Loucy (cell line): Measurements from ENCODE around the gene RBSN.
"Not testable (repeated sequence)": the region's sequence is repeated elsewhere in the genome, so short reads cannot be mapped to it uniquely, and the experiment has no call there.

ENCODE experiments used
- H2AFZ ChIP-seq: fragments of 200-600 bp; sonication (generic); 2 replicates; pipeline ENCODE4 v1.6.0; 2016; ENCODE audit warnings: antibody characterized with exemption, mild to moderate bottlenecking, low read length, moderate library complexity
- H3F3A ChIP-seq: fragments of 200-600 bp; 2 replicates; pipeline ENCODE4 v1.6.0; 2016; ENCODE audit warnings: antibody characterized with exemption, low read depth, mild to moderate bottlenecking
- H3K27me3 ChIP-seq: fragments of 200-600 bp; sonication (generic); 2 replicates; pipeline ENCODE4 v1.6.1; 2014; ENCODE audit warnings: low read length, mild to moderate bottlenecking; ENCODE audit not compliant: insufficient read depth, poor library complexity, severe bottlenecking
- H3K36me3 ChIP-seq: fragments of 200-600 bp; sonication (generic); 2 replicates; pipeline ENCODE4 v1.6.1; 2016; ENCODE audit warnings: low read length; ENCODE audit not compliant: insufficient read depth
- H3K4me1 ChIP-seq: fragments of 200-600 bp; sonication (generic); 2 replicates; pipeline ENCODE4 v1.5.1; 2014; ENCODE audit warnings: low read length, mild to moderate bottlenecking; ENCODE audit not compliant: insufficient read depth, poor library complexity, severe bottlenecking
- H3K4me2 ChIP-seq: fragments of 200-600 bp; sonication (generic); 2 replicates; pipeline ENCODE4 v1.6.0; 2014; ENCODE audit warnings: antibody characterized with exemption, low read length, low read depth, mild to moderate bottlenecking; ENCODE audit not compliant: poor library complexity, severe bottlenecking
- H3K4me3 ChIP-seq: fragments of 200-600 bp; sonication (generic); 2 replicates; pipeline ENCODE4 v1.5.1; 2014; ENCODE audit warnings: low read length, mild to moderate bottlenecking, mixed read lengths; ENCODE audit not compliant: poor library complexity, severe bottlenecking
- H3K79me2 ChIP-seq: fragments of 200-600 bp; sonication (generic); 2 replicates; pipeline ENCODE4 v1.6.1; 2014; ENCODE audit warnings: low read length; ENCODE audit not compliant: insufficient read depth
- H3K9ac ChIP-seq: fragments of 200-600 bp; sonication (generic); 2 replicates; pipeline ENCODE4 v1.6.0; 2014; ENCODE audit warnings: mild to moderate bottlenecking, low read depth, low read length, moderate library complexity; ENCODE audit not compliant: poor library complexity, severe bottlenecking
- H3K9me2 ChIP-seq: fragments of 200-600 bp; sonication (generic); replicated peaks from 2 replicates; pipeline ENCODE4 v1.6.1; 2016; ENCODE audit warnings: low read depth, low read length, mixed read lengths
- H3K9me3 ChIP-seq: fragments of 200-600 bp; sonication (generic); 2 replicates; pipeline ENCODE4 v1.6.1; 2014; ENCODE audit warnings: mild to moderate bottlenecking, antibody characterized with exemption, low read length, low read depth; ENCODE audit not compliant: insufficient read depth
- H4K20me1 ChIP-seq: fragments of 200-600 bp; sonication (generic); 2 replicates; pipeline ENCODE4 v1.6.0; 2014; ENCODE audit warnings: antibody characterized with exemption, low read length, mild to moderate bottlenecking; ENCODE audit not compliant: insufficient read depth, poor library complexity, severe bottlenecking
- CTCF ChIP-seq: fragments of 200-600 bp; sonication (generic); conservative IDR thresholded peaks from 2 replicates; pipeline ENCODE4 v1.5.1; 2014; ENCODE audit warnings: mild to moderate bottlenecking, antibody characterized with exemption, low read length
- EZH2phosphoT487 ChIP-seq: fragments of 200-600 bp; IDR thresholded peaks from 2 replicates; pipeline ENCODE4 v1.6.1; 2018; ENCODE audit warnings: antibody characterized with exemption, mild to moderate bottlenecking, moderate library complexity, borderline replicate concordance

Gene RBSN

GRCh38 chr3:15098503-15099363, at the start of gene RBSN:
Gene RBSN (minus strand): TSS chr3:15099148. CDS start chr3:15096120, 3,028 bp downstream.
- H3K36me3 ChIP-seq, result peaks cover 18% of the 10 kb centered on the region; the same call in 1 of the 2 replicates
- H3K4me3 ChIP-seq, result peak within 1 kb of the TSS; percentile 89
- H3K9me3 ChIP-seq, result no peaks in the 10 kb centered on the region
- H3K79me2 ChIP-seq, result peaks cover 19% of the 10 kb centered on the region
- peak within 1 kb of the TSS; percentile 94 for H2AFZ ChIP-seq
- no peaks in the 10 kb centered on the region for H3K9me2 ChIP-seq
- H3F3A ChIP-seq, result no peaks in the 10 kb centered on the region
- H3K27me3 ChIP-seq, result no peaks in the 10 kb centered on the region
- peak within 1 kb of the TSS; percentile 86 for H3K9ac ChIP-seq
- TF ChIP-seq CTCF (no peak), EZH2phosphoT487 (no peak)
- peaks cover 4% of the 10 kb centered on the region for H4K20me1 ChIP-seq
- H3K4me1 ChIP-seq, result peaks cover 12% of the 10 kb centered on the region
- peak within 1 kb of the TSS; percentile 93 for H3K4me2 ChIP-seq

- H3K9me2 ChIP-seq, result no peaks in the 10 kb centered on the region
- H3K36me3 ChIP-seq, result no peaks in the 10 kb centered on the region
- H3K9ac ChIP-seq, result no peak overlapping the region
- H4K20me1 ChIP-seq, result no peaks in the 10 kb centered on the region
- no peaks in the 10 kb centered on the region for H3K79me2 ChIP-seq
- H3K4me1 ChIP-seq, result no peaks in the 10 kb centered on the region
- no peaks in the 10 kb centered on the region for H3F3A ChIP-seq
- peak overlapping the region; percentile 64; the same call in 1 of the 2 replicates for H2AFZ ChIP-seq
- H3K4me2 ChIP-seq, result no peak overlapping the region
- no peaks in the 10 kb centered on the region for H3K27me3 ChIP-seq
- no peak overlapping the region for H3K4me3 ChIP-seq
- TF ChIP-seq CTCF (0 out of 2 replicates have a peak, but pooled peaks have one; percentile 21), EZH2phosphoT487 (no peak)
- H3K9me3 ChIP-seq, result no peaks in the 10 kb centered on the region
Measured at GRCh38 chr3:15148614-15149013, 49.7 kb upstream of the RBSN start.

- H3K9me3 ChIP-seq, H3K9me2 ChIP-seq, H3K27me3 ChIP-seq, H4K20me1 ChIP-seq, H3K4me2 ChIP-seq, H3F3A ChIP-seq, H3K79me2 ChIP-seq, H3K36me3 ChIP-seq, H3K4me1 ChIP-seq, H3K4me3 ChIP-seq, H3K9ac ChIP-seq, H2AFZ ChIP-seq: not testable (repeated sequence)
Measured at GRCh38 chr3:15136885-15137284, 37.9 kb upstream of the RBSN start.

- H3K4me1 ChIP-seq, H3K79me2 ChIP-seq, H3K9me3 ChIP-seq, H3K4me3 ChIP-seq, H4K20me1 ChIP-seq, H2AFZ ChIP-seq, H3K36me3 ChIP-seq, H3K27me3 ChIP-seq, H3F3A ChIP-seq, H3K9ac ChIP-seq, H3K4me2 ChIP-seq, H3K9me2 ChIP-seq: not testable (repeated sequence)
Measured at GRCh38 chr3:15134968-15135367, 36.0 kb upstream of the RBSN start.

GRCh38 chr3:15128403-15128802, 29.5 kb upstream of the RBSN start:
- H3K4me3 ChIP-seq, H4K20me1 ChIP-seq, H3K4me2 ChIP-seq, H3K9me2 ChIP-seq, H3K9me3 ChIP-seq, H3K36me3 ChIP-seq, H3F3A ChIP-seq, H3K4me1 ChIP-seq, H3K79me2 ChIP-seq, H3K27me3 ChIP-seq, H2AFZ ChIP-seq, H3K9ac ChIP-seq: not testable (repeated sequence)

- H3K36me3 ChIP-seq, H2AFZ ChIP-seq, H3K4me1 ChIP-seq, H3K27me3 ChIP-seq, H3K79me2 ChIP-seq, H3K4me3 ChIP-seq, H3K9me3 ChIP-seq, H4K20me1 ChIP-seq, H3K4me2 ChIP-seq, H3K9ac ChIP-seq, H3K9me2 ChIP-seq, H3F3A ChIP-seq: not testable (repeated sequence)
Measured at GRCh38 chr3:15126975-15127374, 28.0 kb upstream of the RBSN start.
